HEK293T (cell line): Measurements from ENCODE around the gene SYNJ1.

ENCODE experiments used
- CTCF ChIA-PET: fragments of 350-600 bp; formaldehyde crosslinking; extraction: SDS; loops from one replicate; lab custom pipeline; 2021; ENCODE audit warnings: antibody characterized with exemption, inconsistent platforms; lab: Yijun Ruan, JAX
- POLR2A ChIA-PET: fragments of 350-600 bp; formaldehyde crosslinking; extraction: SDS; loops from one replicate; lab custom pipeline; 2020; ENCODE audit warnings: antibody characterized with exemption, inconsistent platforms; lab: Yijun Ruan, JAX
- DNase-seq: peaks from one replicate; pipeline ENCODE4 v3.0.0; 2012; ENCODE audit warnings: mixed read lengths; ENCODE audit errors: extremely low spot score
- BHLHE40 ChIP-seq: fragments of 450-650 bp; IDR thresholded peaks from 2 replicates; pipeline ENCODE4 v1.6.1; 2016; ENCODE audit warnings: mild to moderate bottlenecking, moderate library complexity, borderline replicate concordance
- ELF4 ChIP-seq: fragments of 450-650 bp; IDR thresholded peaks from 2 replicates; pipeline ENCODE4 v1.6.1; 2017; ENCODE audit warnings: antibody characterized with exemption
- FOXA1 ChIP-seq: fragments of 450-650 bp; IDR thresholded peaks from 2 replicates; pipeline ENCODE4 v1.6.1; 2016; ENCODE audit warnings: mild to moderate bottlenecking
- FOXK2 ChIP-seq: fragments of 450-650 bp; IDR thresholded peaks from 2 replicates; pipeline ENCODE4 v1.6.1; 2016; ENCODE audit warnings: mild to moderate bottlenecking
- FOXM1 ChIP-seq: fragments of 450-650 bp; IDR thresholded peaks from 2 replicates; pipeline ENCODE4 v1.6.1; 2017; ENCODE audit warnings: mild to moderate bottlenecking, borderline replicate concordance
- HDGF ChIP-seq: fragments of 450-650 bp; IDR thresholded peaks from 2 replicates; pipeline ENCODE4 v1.6.1; 2017; ENCODE audit warnings: antibody characterized with exemption, borderline replicate concordance
- L3MBTL2 ChIP-seq: fragments of 450-650 bp; conservative IDR thresholded peaks from 2 replicates; pipeline ENCODE4 v1.6.1; 2016; ENCODE audit warnings: mild to moderate bottlenecking
- NFRKB ChIP-seq: fragments of 450-650 bp; IDR thresholded peaks from 2 replicates; pipeline ENCODE4 v1.6.1; 2016; ENCODE audit warnings: mild to moderate bottlenecking, moderate library complexity
- SUZ12 ChIP-seq: fragments of 450-650 bp; IDR thresholded peaks from 2 replicates; pipeline ENCODE4 v1.6.1; 2016; ENCODE audit warnings: mild to moderate bottlenecking
- TF ChIP-seq, protein P1 (sequence below): fragments of 450-650 bp; IDR thresholded peaks from 2 replicates; pipeline ENCODE4 v1.6.1; 2016

Gene SYNJ1

DNA sequence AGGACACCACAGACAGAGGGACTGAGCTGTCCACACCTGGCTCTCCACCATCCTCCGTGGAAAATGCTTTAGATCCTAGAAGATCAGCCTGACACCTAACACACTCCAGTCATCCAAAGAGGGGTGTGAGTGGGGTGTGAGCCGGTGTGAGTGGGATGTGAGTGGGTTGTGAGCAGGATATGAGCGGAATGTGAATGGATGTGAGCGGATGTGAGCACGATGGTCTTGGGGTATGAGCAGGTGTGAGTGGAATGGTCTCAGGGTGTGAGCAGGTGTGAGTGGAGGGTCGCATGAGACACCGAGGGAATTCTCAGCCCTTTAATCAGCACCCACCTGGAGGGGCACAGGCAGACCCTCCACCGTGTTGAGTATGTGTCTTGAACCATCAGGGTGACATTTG lies 143.3 kb downstream of the SYNJ1 start:
- ChIA-PET CTCF (no interaction called here), POLR2A (interaction anchor here (1.1 kb wide), 1 partner anchor 15 kb away, joined by 3 read pairs; no protein-coding TSS in a partner anchor)
- TF ChIP-seq HDGF (no peak), BHLHE40 (no peak), ELF4 (no peak), L3MBTL2 (no peak)
- DNase-seq: no peak

DNA sequence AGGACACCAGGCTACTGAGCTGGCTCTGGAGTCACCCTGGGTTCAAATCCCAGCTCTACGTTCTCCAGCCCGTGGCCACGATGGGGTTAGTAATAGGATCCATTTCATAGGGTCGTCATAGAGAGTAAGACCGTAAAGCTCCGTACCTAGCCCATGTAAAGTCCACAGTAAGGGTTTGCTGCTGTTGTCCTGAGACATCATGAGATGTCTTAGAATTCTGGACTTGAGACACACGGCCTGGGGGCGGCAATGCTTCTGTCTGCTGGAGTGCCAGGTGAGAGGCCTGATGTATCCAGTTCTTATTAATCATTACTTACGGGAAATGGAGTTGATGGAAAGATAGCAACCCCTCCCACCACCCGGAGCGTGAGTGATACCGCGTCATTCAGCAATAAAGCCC lies 146.1 kb downstream of the SYNJ1 start:
- no peak for DNase-seq
- POLR2A ChIA-PET: no interaction called here
- CTCF ChIA-PET: interaction anchor here (0.6 kb wide), 1 partner anchor 57 kb away, joined by 3 read pairs; no protein-coding TSS in a partner anchor
- no peak for TF ChIP-seq HDGF
- TF ChIP-seq, protein P1, sequence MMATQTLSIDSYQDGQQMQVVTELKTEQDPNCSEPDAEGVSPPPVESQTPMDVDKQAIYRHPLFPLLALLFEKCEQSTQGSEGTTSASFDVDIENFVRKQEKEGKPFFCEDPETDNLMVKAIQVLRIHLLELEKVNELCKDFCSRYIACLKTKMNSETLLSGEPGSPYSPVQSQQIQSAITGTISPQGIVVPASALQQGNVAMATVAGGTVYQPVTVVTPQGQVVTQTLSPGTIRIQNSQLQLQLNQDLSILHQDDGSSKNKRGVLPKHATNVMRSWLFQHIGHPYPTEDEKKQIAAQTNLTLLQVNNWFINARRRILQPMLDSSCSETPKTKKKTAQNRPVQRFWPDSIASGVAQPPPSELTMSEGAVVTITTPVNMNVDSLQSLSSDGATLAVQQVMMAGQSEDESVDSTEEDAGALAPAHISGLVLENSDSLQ: no peak

DNA sequence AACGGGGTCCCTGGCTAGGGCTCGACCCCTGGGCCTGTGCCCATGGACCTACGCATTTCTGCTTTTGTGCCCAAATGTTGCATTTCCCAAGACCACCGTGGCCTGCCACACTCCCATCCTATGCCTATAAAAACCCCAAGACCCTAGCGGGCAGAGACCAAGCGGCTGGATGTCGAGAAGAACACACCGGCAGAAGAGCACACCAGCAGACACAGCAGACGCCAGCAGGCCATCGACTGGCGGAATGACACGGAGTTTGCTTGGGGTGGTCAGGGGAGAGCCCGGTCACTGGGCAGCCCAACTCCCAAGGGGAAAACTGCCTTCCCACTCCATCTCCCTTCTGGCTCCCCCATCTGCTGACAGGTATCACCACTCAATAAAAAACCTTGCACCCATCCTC lies 146.9 kb downstream of the SYNJ1 start:
- TF ChIP-seq SUZ12 (no peak), NFRKB (no peak), L3MBTL2 (no peak), BHLHE40 (no peak), HDGF (no peak), FOXK2 (no peak), FOXM1 (no peak), FOXA1 (no peak)
- CTCF ChIA-PET: interaction anchor here (0.5 to 1.6 kb wide), 3 partner anchors 14 to 177 kb away, joined by 3 to 5 read pairs (median 3); no protein-coding TSS in a partner anchor
- POLR2A ChIA-PET: no interaction called here
- no peak for DNase-seq
